ENCODE data around the gene TUBA1C. TPM values are rescaled to one million over a fixed set of nuclear protein-coding genes. Genes with fewer than 3 reads are reported as not detected.

The TUBA1C gene
- total RNA-seq: 100 to 1,000 TPM; 122 to 210 (median 131) TPM

DNA sequence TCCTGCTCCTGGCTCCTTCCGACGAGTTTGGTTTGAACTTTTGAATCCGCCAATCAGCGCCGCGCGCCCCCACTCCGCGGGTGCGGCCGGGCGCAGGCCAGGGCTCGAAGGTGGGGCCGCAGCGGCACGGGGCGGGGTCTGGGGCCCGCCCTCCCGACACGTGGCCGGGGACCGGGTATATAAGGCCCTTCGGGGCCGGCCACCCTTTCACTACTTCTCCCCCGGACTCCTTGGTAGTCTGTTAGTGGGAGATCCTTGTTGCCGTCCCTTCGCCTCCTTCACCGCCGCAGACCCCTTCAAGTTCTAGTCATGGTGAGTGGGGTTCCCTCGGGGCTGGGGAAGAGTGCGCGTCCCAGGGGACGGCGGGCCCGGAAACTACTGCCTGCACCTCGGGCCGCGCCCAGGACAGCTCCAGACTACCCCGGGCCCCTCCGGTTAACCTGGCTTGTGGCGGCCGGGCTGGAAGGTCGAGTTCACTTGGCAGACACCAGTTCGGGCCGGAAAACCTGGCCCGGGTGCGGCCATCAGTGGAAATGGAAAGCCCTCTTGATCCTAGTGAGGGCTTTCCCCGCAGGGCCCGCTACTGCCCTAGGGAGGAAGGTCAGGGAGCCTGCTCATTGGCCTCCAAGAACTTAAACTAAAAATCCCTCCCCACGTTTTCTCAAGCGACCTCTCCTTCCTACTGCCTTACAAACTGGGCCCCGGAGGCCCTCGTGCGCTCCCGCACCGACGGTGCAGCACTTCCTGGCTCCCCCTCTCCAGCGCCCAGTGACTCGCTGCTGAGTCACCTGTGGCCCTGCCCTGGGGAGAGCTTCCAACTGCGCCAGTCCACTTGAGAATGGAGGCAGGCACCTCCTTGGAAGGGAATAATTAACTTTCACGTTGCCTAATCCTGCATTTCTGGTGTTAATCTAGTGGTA, at the start of gene TUBA1C:
TUBA1C (plus strand) TSS at position 210 of the 920 bp plus-strand sequence; CDS start at position 310, 100 bp downstream.
- Histone ChIP-seq H3K27ac (peak within 1 kb of the TSS; percentile 85 to 93 (median 92)), H3K9me3 (no peaks in the 10 kb centered on the region), H3K36me3 (peaks cover 0 to 10% of the 10 kb centered on the region in 2 donors), H3K27me3 (no peaks in the 10 kb centered on the region), H3K4me3 (peak within 1 kb of the TSS; percentile 81 to 88), H3K4me1 (peaks cover 0 to 61% (median 3%) of the 10 kb centered on the region in 3 donors)
- peak; percentile 94 for ATAC-seq
- TF ChIP-seq EP300 (IDR thresholded peaks at IDR 0.05): no peak
- peak; percentile 95 to 97 for TF ChIP-seq POLR2A (IDR thresholded peaks at IDR 0.05)
- TF ChIP-seq POLR2AphosphoS5 (IDR thresholded peaks at IDR 0.05): peak; percentile 99
- peak in 1 of 4 experiments; percentile 3 for TF ChIP-seq CTCF (IDR thresholded peaks at IDR 0.05)
- 0% methylated on average over 3 to 11 of the region's 61 CpGs for WGBS, 2 donors (ENCODE audit: low coverage in 1 of 2)

- Histone ChIP-seq H3K4me1 (peaks cover 0 to 31% (median 13%) of the 10 kb centered on the region in 3 donors), H3K27ac (no peak overlapping the region), H3K36me3 (no peaks in the 10 kb centered on the region), H3K4me3 (no peak overlapping the region), H3K9me3 (no peaks in the 10 kb centered on the region), H3K27me3 (no peaks in the 10 kb centered on the region)
- ATAC-seq: no peak
- no peak for TF ChIP-seq EP300 (IDR thresholded peaks at IDR 0.05)
- TF ChIP-seq POLR2AphosphoS5 (IDR thresholded peaks at IDR 0.05): no peak
- TF ChIP-seq POLR2A (IDR thresholded peaks at IDR 0.05): no peak
- no peak for TF ChIP-seq CTCF (IDR thresholded peaks at IDR 0.05)
- 88 to 94% methylated on average over 4 to 10 of the region's 11 CpGs for WGBS, 2 donors (ENCODE audit: low coverage in 1 of 2)
Observed at GRCh38 chr12:49219417-49220026, 45.4 kb upstream of the TUBA1C start.

- peaks cover 0 to 23% (median 3%) of the 10 kb centered on the region in 3 donors for H3K4me1 ChIP-seq
- 71 to 83% methylated on average over 1 to 3 of the region's 4 CpGs for WGBS, 2 donors (ENCODE audit: low coverage in 1 of 2)
- no peak overlapping the region for H3K4me3 ChIP-seq
- TF ChIP-seq EP300 (IDR thresholded peaks at IDR 0.05) (no peak), POLR2A (IDR thresholded peaks at IDR 0.05) (no peak), CTCF (IDR thresholded peaks at IDR 0.05) (no peak), POLR2AphosphoS5 (IDR thresholded peaks at IDR 0.05) (no peak)
- H3K9me3 ChIP-seq: no peaks in the 10 kb centered on the region
- no peak for ATAC-seq
- H3K27ac ChIP-seq: no peak overlapping the region
- no peaks in the 10 kb centered on the region for H3K36me3 ChIP-seq
- no peaks in the 10 kb centered on the region for H3K27me3 ChIP-seq
Observed at GRCh38 chr12:49220972-49221371, 43.9 kb upstream of the TUBA1C start.

DNA sequence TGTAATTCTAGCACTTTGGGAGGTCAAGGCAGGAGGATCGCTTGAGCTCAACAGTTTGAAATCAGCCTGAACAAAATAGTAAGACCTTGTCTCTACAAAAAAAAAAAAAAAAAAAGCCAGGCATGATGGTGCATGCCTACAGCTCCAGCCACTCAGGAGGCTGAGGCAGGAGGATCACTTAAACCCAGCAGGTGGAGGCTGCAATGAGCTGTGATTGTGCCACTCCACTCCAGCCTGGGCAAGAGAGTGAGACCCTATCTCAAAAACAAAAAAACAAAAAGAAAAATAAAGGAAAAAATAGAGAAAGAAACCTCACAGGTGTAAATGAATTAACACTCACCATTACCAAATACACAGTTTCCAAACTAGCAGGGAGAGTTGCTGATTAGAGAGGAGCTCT, 41.8 kb upstream of the TUBA1C start:
- no peaks in the 10 kb centered on the region for H3K36me3 ChIP-seq
- no peaks in the 10 kb centered on the region for H3K27me3 ChIP-seq
- 100% methylated on average over 1 of the region's 1 CpG; no CpG with 5 or more reads in 1 of the 2 donors for WGBS, 2 donors (ENCODE audit: low coverage in 1 of 2)
- H3K4me3 ChIP-seq: no peak overlapping the region
- no peak for ATAC-seq
- H3K4me1 ChIP-seq: peaks cover 0 to 22% (median 3%) of the 10 kb centered on the region in 3 donors
- peak overlapping the region; percentile 68 to 83 (median 79) for H3K27ac ChIP-seq
- TF ChIP-seq CTCF (IDR thresholded peaks at IDR 0.05): no peak
- TF ChIP-seq EP300 (IDR thresholded peaks at IDR 0.05): no peak
- no peaks in the 10 kb centered on the region for H3K9me3 ChIP-seq

Measured in gastroesophageal sphincter (tissue), 4 donors.